ENCODE data around the gene ZBTB25.

ZBTB25 gene

DNA sequence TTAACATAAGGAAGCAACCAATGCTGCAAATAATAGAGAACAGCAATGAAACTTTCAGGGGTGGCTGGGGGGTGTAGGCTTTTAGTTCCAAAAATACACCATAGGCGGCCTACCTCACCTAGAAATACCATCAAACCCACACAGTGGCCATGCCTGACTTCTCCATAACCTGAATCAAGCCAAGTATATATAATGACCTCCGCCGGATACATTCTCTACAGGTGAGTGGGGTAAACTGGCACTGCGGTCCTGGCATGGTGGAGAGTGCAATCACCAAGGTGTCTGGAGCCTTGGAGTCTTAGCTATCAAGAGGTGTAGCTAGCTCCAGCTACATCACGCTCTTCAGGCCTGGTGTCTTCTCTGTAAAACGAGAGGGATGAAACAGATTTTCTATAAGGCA is 1.2 kb downstream of the ZBTB25 start:
- no CpG with 5 or more reads among the region's 6 CpGs for WGBS (ENCODE audit: insufficient coverage, insufficient read length)
- no peak for DNase-seq (ENCODE audit: low read depth, low spot score)
- H3K27ac ChIP-seq (ENCODE audit: low read length), result no peak overlapping the region
- H3K4me1 ChIP-seq (ENCODE audit: control insufficient read depth, insufficient read depth, low read length), result no peaks in the 10 kb centered on the region; the same call in 1 of the 2 replicates
- no peaks in the 10 kb centered on the region for H3K27me3 ChIP-seq (ENCODE audit: control insufficient read depth, insufficient read depth, low read length)
- no peaks in the 10 kb centered on the region for H3K9me3 ChIP-seq (ENCODE audit: control insufficient read depth, insufficient read depth, low read length)
- H3K4me3 ChIP-seq (ENCODE audit: low read length), result no peak overlapping the region; the same call in 1 of the 2 replicates
- no peaks in the 10 kb centered on the region for H3K36me3 ChIP-seq (ENCODE audit: control insufficient read depth, insufficient read depth, low read length)

DNA sequence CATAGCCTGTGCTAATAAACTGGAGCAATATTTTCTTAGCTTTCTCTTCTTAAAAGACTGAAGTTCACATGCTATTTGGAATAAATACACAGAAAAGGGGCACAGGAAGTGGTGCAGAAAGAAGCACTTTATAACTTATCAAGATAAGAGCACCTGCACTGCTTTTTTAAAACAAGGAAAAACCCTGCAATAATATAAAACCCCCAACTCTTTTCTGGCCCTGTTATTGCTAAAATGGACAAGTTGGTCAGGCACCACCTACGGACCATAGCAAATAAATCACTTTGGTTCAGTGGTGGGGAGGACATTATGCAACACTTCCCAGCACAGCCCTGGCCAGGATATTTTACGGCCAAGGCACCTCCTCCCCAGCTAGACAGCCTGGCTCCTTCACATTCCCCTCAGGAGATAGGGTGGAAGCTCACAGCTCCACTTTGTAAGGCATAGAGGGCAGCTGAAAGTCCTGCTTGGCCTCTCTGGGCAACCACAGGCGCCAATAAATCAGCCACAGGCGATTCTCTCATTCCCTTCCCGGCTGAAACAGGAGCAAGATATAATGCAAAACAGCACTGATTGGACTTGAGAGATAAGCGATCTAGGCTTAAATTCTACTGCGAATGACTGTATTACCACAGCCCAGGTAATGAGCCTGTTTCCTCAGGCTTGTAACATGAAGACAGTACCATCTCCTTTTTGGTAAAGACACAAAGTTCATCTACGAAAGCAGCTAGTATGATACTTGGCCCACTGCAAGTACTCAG is 2.0 kb downstream of the ZBTB25 start:
- no peaks in the 10 kb centered on the region for H3K27me3 ChIP-seq (ENCODE audit: control insufficient read depth, insufficient read depth, low read length)
- H3K27ac ChIP-seq (ENCODE audit: low read length), result no peak overlapping the region
- no CpG with 5 or more reads among the region's 8 CpGs for WGBS (ENCODE audit: insufficient coverage, insufficient read length)
- no peak for DNase-seq (ENCODE audit: low read depth, low spot score)
- no peaks in the 10 kb centered on the region for H3K36me3 ChIP-seq (ENCODE audit: control insufficient read depth, insufficient read depth, low read length)
- H3K9me3 ChIP-seq (ENCODE audit: control insufficient read depth, insufficient read depth, low read length), result no peaks in the 10 kb centered on the region
- H3K4me1 ChIP-seq (ENCODE audit: control insufficient read depth, insufficient read depth, low read length), result no peaks in the 10 kb centered on the region; the same call in 1 of the 2 replicates
- no peak overlapping the region for H3K4me3 ChIP-seq (ENCODE audit: low read length)

DNA sequence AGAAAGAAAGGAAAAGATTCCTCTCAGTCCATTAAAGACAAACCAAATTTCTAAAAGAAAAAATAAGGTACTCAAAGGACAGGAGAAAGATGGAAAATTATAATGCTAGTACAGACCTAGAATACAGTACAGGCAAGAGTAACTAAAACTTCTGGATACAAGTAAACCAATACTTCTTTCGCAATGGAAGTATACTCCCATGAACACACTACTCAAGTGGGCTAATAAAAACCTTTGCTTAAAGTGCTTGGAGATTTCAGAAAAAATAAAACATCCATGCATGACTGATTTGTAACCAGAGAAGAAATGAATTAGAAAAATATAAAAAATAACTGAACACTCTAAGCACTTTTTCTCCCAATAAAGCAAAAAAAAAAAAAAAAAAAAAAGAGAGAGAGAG is 3.5 kb downstream of the ZBTB25 start:
- Histone ChIP-seq H3K9me3 (ENCODE audit: control insufficient read depth, insufficient read depth, low read length) (no peaks in the 10 kb centered on the region), H3K27ac (ENCODE audit: low read length) (no peak overlapping the region), H3K4me1 (ENCODE audit: control insufficient read depth, insufficient read depth, low read length) (no peaks in the 10 kb centered on the region; the same call in 1 of the 2 replicates), H3K36me3 (ENCODE audit: control insufficient read depth, insufficient read depth, low read length) (no peaks in the 10 kb centered on the region), H3K27me3 (ENCODE audit: control insufficient read depth, insufficient read depth, low read length) (no peaks in the 10 kb centered on the region), H3K4me3 (ENCODE audit: low read length) (no peak overlapping the region)
- no CpG with 5 or more reads among the region's 1 CpG for WGBS (ENCODE audit: insufficient coverage, insufficient read length)
- DNase-seq (ENCODE audit: low read depth, low spot score), result no peak

DNA sequence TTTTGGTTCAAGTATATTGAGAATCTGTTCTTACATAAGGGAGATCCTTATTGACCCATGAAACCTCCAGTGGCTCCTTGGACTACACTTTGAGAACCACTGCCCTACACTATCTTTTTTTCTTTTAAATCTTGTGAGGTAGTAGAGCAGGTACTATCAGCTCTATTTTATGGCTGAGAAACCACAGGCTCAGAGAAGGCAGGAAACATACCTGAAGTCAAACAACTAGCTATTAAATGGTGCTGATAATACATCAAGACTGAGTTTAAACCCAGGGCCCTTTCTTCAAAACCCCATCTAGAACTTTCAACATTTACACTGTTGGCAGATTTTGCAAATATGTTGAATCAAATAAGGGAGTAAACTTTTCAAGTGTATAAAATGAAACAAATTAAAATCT is 6.9 kb downstream of the ZBTB25 start:
- H3K4me3 ChIP-seq (ENCODE audit: low read length), result no peak overlapping the region
- DNase-seq (ENCODE audit: low read depth, low spot score), result no peak

DNA sequence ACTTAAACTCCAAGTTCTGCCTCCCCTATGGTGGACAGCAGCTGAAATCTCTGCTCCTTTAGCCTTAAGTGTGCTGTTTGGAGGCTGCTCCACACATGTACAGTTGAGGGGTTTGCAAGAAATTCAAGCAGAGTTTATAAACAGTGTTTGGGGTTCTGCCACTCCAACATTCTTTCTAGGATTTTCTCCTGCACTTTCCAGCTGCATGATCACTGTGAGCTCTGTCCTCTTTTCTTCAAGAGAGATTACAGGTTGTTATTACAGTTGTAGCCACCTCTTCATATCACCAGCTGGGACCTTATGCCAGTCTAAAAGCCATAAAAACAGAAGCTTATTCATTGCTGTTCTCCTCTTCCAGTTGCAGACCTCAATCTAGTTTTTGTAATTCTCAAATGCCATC is 8.4 kb downstream of the ZBTB25 start:
- Histone ChIP-seq H3K4me1 (ENCODE audit: control insufficient read depth, insufficient read depth, low read length) (no peaks in the 10 kb centered on the region), H3K4me3 (ENCODE audit: low read length) (no peak overlapping the region), H3K27me3 (ENCODE audit: control insufficient read depth, insufficient read depth, low read length) (no peaks in the 10 kb centered on the region), H3K9me3 (ENCODE audit: control insufficient read depth, insufficient read depth, low read length) (no peaks in the 10 kb centered on the region), H3K36me3 (ENCODE audit: control insufficient read depth, insufficient read depth, low read length) (no peaks in the 10 kb centered on the region), H3K27ac (ENCODE audit: low read length) (no peak overlapping the region)
- no peak for DNase-seq (ENCODE audit: low read depth, low spot score)

More for the DNA sequence above, 6.9 kb downstream of the ZBTB25 start:
- no peaks in the 10 kb centered on the region for H3K4me1 ChIP-seq (ENCODE audit: control insufficient read depth, insufficient read depth, low read length)
- no peaks in the 10 kb centered on the region for H3K9me3 ChIP-seq (ENCODE audit: control insufficient read depth, insufficient read depth, low read length)
- H3K36me3 ChIP-seq (ENCODE audit: control insufficient read depth, insufficient read depth, low read length), result no peaks in the 10 kb centered on the region
- no peaks in the 10 kb centered on the region for H3K27me3 ChIP-seq (ENCODE audit: control insufficient read depth, insufficient read depth, low read length)
- no peak overlapping the region for H3K27ac ChIP-seq (ENCODE audit: low read length)

DNA sequence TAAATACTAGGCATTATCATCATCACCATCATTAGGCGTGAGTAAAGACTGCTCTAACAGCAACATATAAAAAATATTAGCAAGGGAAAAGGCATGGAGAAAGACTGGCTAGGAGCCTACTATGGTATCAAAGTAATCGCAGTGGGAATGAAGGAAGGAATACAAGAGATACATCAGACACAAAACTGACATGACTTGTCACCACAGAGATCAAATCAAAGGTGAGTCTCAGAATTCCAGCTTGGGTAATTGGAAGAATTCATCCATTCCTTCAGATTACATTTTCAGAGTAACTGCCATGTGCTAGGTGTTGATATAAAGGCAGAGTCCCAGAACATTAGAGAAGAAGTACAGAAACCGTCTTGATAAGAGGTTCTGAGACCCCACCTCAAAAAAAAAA is 10.2 kb downstream of the ZBTB25 start:
- H3K36me3 ChIP-seq (ENCODE audit: control insufficient read depth, insufficient read depth, low read length), result no peaks in the 10 kb centered on the region
- no peak for DNase-seq (ENCODE audit: low read depth, low spot score)
- H3K4me1 ChIP-seq (ENCODE audit: control insufficient read depth, insufficient read depth, low read length), result no peaks in the 10 kb centered on the region
- no peaks in the 10 kb centered on the region for H3K9me3 ChIP-seq (ENCODE audit: control insufficient read depth, insufficient read depth, low read length)
- no peak overlapping the region for H3K27ac ChIP-seq (ENCODE audit: low read length)
- H3K4me3 ChIP-seq (ENCODE audit: low read length), result no peak overlapping the region
- no peaks in the 10 kb centered on the region for H3K27me3 ChIP-seq (ENCODE audit: control insufficient read depth, insufficient read depth, low read length)
- WGBS (ENCODE audit: insufficient coverage, insufficient read length), result no CpG with 5 or more reads among the region's 3 CpGs

DNA sequence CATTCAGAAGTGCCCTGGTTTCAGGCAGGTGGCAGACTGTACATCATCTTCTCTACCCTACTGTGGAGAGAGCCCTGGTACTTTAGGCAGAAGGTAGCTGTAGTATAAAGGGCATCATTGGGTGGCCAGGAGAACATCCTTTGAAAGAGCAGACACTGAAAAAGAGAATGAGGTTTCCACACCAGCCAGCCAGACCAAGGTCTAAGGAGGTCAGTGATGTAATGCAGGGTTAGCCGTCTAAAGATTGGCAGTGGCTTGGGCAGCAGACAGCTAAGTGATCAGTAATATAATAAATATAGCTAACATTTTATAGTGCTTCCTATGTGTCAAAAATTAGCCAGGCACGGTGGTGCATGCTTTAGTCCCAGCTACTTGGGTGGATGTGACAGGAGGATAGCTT is 12.0 kb downstream of the ZBTB25 start:
- H3K4me3 ChIP-seq (ENCODE audit: low read length), result no peak overlapping the region
- no peaks in the 10 kb centered on the region for H3K4me1 ChIP-seq (ENCODE audit: control insufficient read depth, insufficient read depth, low read length)
- peaks cover 7% of the 10 kb centered on the region; the same call in 1 of the 2 replicates for H3K36me3 ChIP-seq (ENCODE audit: control insufficient read depth, insufficient read depth, low read length)
- WGBS (ENCODE audit: insufficient coverage, insufficient read length), result no CpG with 5 or more reads among the region's 2 CpGs
- H3K27me3 ChIP-seq (ENCODE audit: control insufficient read depth, insufficient read depth, low read length), result no peaks in the 10 kb centered on the region
- DNase-seq (ENCODE audit: low read depth, low spot score), result no peak
- no peaks in the 10 kb centered on the region for H3K9me3 ChIP-seq (ENCODE audit: control insufficient read depth, insufficient read depth, low read length)
- H3K27ac ChIP-seq (ENCODE audit: low read length), result no peak overlapping the region

DNA sequence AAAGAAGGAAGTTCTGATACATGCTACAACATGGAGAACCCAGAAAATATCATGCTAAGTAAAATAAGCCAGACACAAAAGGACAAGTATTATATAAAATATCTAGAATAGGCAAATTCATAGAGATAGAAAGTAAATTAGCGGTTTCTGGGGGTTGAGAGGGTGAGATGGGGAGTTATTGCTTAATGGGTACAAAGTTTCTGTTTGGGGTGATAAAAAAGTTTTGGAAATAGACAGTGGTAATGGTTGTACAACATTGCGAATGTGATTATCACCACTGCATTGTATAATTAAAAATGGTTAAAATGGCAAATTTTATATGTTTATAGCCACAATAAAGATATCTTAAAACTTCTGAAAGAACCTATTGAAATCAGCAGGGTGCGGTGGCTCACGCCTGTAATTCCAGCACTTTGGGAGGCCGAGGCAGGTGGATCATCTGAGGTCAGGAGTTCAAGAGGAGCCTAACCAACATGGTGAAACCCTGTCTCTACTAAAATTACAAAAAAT is 15.0 kb downstream of the ZBTB25 start:
- H3K4me1 ChIP-seq (ENCODE audit: control insufficient read depth, insufficient read depth, low read length), result no peaks in the 10 kb centered on the region
- H3K4me3 ChIP-seq (ENCODE audit: low read length), result no peak overlapping the region
- H3K27me3 ChIP-seq (ENCODE audit: control insufficient read depth, insufficient read depth, low read length), result no peaks in the 10 kb centered on the region
- no peak overlapping the region for H3K27ac ChIP-seq (ENCODE audit: low read length)
- peaks cover 9% of the 10 kb centered on the region; the same call in 1 of the 2 replicates for H3K36me3 ChIP-seq (ENCODE audit: control insufficient read depth, insufficient read depth, low read length)
- DNase-seq (ENCODE audit: low read depth, low spot score), result no peak
- 100% methylated on average over 1 of the region's 5 CpGs for WGBS (ENCODE audit: insufficient coverage, insufficient read length)
- no peaks in the 10 kb centered on the region for H3K9me3 ChIP-seq (ENCODE audit: control insufficient read depth, insufficient read depth, low read length)

DNA sequence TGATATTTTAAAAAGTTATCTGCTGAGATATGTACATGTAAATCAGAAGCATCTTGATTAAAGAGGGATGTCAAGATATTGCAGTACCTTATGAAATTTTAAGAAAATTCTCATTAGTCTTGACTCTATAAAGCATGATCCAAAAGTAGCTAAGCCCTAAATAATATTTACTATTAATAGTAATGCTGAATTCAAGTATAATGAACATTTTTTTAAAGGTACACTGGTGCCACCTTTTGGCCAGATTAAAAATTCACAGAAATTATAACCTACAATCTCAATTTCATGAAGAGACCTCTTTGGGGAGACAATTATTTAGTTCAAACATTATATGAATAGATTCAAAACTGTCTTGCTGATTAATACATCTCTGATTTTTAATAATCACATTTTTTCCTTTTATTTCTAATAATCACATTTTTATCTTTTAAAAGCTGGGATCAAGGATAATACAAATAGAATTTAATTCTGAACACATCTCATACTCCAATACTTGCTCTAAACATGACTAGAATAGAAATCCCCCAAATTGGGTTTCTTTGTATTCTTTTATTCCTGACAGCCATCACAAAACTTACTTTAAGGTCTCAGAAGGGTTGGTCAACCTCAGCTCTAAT is 24.9 kb downstream of the ZBTB25 start:
- DNase-seq (ENCODE audit: low read depth, low spot score), result no peak

DNA sequence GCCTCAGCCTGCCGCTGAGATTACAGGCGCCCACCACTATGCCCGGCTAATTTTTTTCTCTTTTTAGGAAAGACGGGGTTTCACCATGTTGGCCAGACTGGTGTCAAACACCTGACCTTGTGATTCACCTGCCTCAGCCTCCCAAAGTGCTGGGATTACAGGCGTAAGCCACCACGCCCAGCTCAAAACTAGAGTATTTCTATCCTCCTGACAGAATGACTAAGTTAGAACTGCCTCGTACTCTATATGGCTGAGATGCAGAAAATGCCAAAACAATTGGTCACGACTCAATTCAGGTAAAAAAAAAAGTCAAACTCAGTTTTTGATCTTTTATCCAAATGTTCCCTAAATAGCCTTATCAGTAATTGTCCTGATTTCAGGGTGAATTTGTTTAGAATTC is 27.2 kb downstream of the ZBTB25 start:
- Histone ChIP-seq H3K36me3 (ENCODE audit: control insufficient read depth, insufficient read depth, low read length) (no peaks in the 10 kb centered on the region), H3K27ac (ENCODE audit: low read length) (no peak overlapping the region), H3K9me3 (ENCODE audit: control insufficient read depth, insufficient read depth, low read length) (no peaks in the 10 kb centered on the region), H3K4me3 (ENCODE audit: low read length) (no peak overlapping the region), H3K27me3 (ENCODE audit: control insufficient read depth, insufficient read depth, low read length) (no peaks in the 10 kb centered on the region), H3K4me1 (ENCODE audit: control insufficient read depth, insufficient read depth, low read length) (no peaks in the 10 kb centered on the region)
- no peak for DNase-seq (ENCODE audit: low read depth, low spot score)
- no CpG with 5 or more reads among the region's 8 CpGs for WGBS (ENCODE audit: insufficient coverage, insufficient read length)

More for the DNA sequence above, 24.9 kb downstream of the ZBTB25 start:
- Histone ChIP-seq H3K27ac (ENCODE audit: low read length) (no peak overlapping the region), H3K4me3 (ENCODE audit: low read length) (no peak overlapping the region), H3K4me1 (ENCODE audit: control insufficient read depth, insufficient read depth, low read length) (no peaks in the 10 kb centered on the region), H3K36me3 (ENCODE audit: control insufficient read depth, insufficient read depth, low read length) (no peaks in the 10 kb centered on the region), H3K9me3 (ENCODE audit: control insufficient read depth, insufficient read depth, low read length) (no peaks in the 10 kb centered on the region), H3K27me3 (ENCODE audit: control insufficient read depth, insufficient read depth, low read length) (no peaks in the 10 kb centered on the region)

Data from iPS DF 6.9 (cell line).